Muscle of leg (tissue), 11 donors: ENCODE results near the gene TRPM6. TPM values are rescaled to one million over a fixed set of nuclear protein-coding genes. Genes with fewer than 3 reads are reported as not detected.

ENCODE experiments used
- DNase-seq: peaks from one replicate; pipeline ENCODE4 v3.0.0; 2013
- H3K27ac ChIP-seq: one replicate; pipeline ENCODE4 v1.5.1; 2013; ENCODE audit warnings: mild to moderate bottlenecking, low read length, control low read depth
- H3K27me3 ChIP-seq: one replicate; pipeline ENCODE4 v1.6.1; 2013; ENCODE audit warnings: low read length; ENCODE audit not compliant: control insufficient read depth, insufficient read depth
- H3K36me3 ChIP-seq: one replicate; pipeline ENCODE4 v1.6.1; 2013; ENCODE audit warnings: low read length; ENCODE audit not compliant: control insufficient read depth, insufficient read depth
- H3K4me1 ChIP-seq: one replicate; pipeline ENCODE4 v1.6.1; 2013; ENCODE audit warnings: low read length; ENCODE audit not compliant: control insufficient read depth, insufficient read depth
- H3K4me3 ChIP-seq: one replicate; pipeline ENCODE4 v1.5.1; 2013; ENCODE audit warnings: low read length, control low read depth
- H3K9me3 ChIP-seq: replicated peaks from 2 replicates; pipeline ENCODE4 v1.6.1; 2013; ENCODE audit warnings: low read depth, low read length; ENCODE audit not compliant: control insufficient read depth
- WGBS: methylation state at CpG from one replicate; pipeline ENCODE4 v1.1.5; 2013; ENCODE audit warnings: missing lambda C conversion rate; ENCODE audit not compliant: insufficient coverage; 5-methylcytosine and 5-hydroxymethylcytosine counted together
- polyA plus RNA-seq, 8 donors: library from polyadenylated mRNA; unstranded; fragments of 120-200 nt; gene quantifications; one replicate each; pipeline versions ENCODE4 v1.2.1 to v1.2.3, GENCODE V29; 2013; ENCODE audit warnings: inconsistent platforms in 1 of 8, low replicate concordance in 1 of 8; ENCODE audit not compliant: insufficient read length in 8 of 8, insufficient read depth in 1 of 8
- total RNA-seq: library from RNA; stranded (reverse); fragments of 120-200 nt; gene quantifications from one replicate; pipeline ENCODE4 v1.2.4, GENCODE V29; 2013

Gene TRPM6
- total and polyA plus RNA-seq, 9 donors: 0.04 to 0.62 (median 0.08) TPM

- no peak for DNase-seq
- H3K4me3 ChIP-seq: no peak overlapping the region
- H3K9me3 ChIP-seq: no peaks in the 10 kb centered on the region
- H3K27ac ChIP-seq: no peak overlapping the region
- H3K36me3 ChIP-seq: no peaks in the 10 kb centered on the region
- H3K27me3 ChIP-seq: no peaks in the 10 kb centered on the region
- no peaks in the 10 kb centered on the region for H3K4me1 ChIP-seq
- 94% methylated on average over 3 of the region's 3 CpGs for WGBS
Observed at GRCh38 chr9:74726581-74726980, 161.1 kb downstream of the TRPM6 start.

- H3K4me3 ChIP-seq: no peak overlapping the region
- no peaks in the 10 kb centered on the region for H3K27me3 ChIP-seq
- H3K36me3 ChIP-seq: no peaks in the 10 kb centered on the region
- no peaks in the 10 kb centered on the region for H3K9me3 ChIP-seq
- H3K27ac ChIP-seq: no peak overlapping the region
- no peaks in the 10 kb centered on the region for H3K4me1 ChIP-seq
- no peak for DNase-seq
- WGBS: 95% methylated on average over 3 of the region's 5 CpGs
Observed at GRCh38 chr9:74724317-74724716, 163.4 kb downstream of the TRPM6 start.

GRCh38 chr9:74721696-74722660 is 165.7 kb downstream of the TRPM6 start:
- no peaks in the 10 kb centered on the region for H3K36me3 ChIP-seq
- WGBS: 71% methylated on average over 1 of the region's 5 CpGs
- H3K27me3 ChIP-seq: no peaks in the 10 kb centered on the region
- H3K27ac ChIP-seq: no peak overlapping the region
- H3K9me3 ChIP-seq: no peaks in the 10 kb centered on the region
- H3K4me1 ChIP-seq: no peaks in the 10 kb centered on the region
- no peak for DNase-seq
- H3K4me3 ChIP-seq: no peak overlapping the region

GRCh38 chr9:74719306-74719705 is 168.4 kb downstream of the TRPM6 start:
- H3K4me3 ChIP-seq: no peak overlapping the region
- H3K36me3 ChIP-seq: no peaks in the 10 kb centered on the region
- no peaks in the 10 kb centered on the region for H3K4me1 ChIP-seq
- no peak for DNase-seq
- no peaks in the 10 kb centered on the region for H3K9me3 ChIP-seq
- H3K27me3 ChIP-seq: no peaks in the 10 kb centered on the region
- no CpG with 5 or more reads among the region's 1 CpG for WGBS
- H3K27ac ChIP-seq: no peak overlapping the region

DNA sequence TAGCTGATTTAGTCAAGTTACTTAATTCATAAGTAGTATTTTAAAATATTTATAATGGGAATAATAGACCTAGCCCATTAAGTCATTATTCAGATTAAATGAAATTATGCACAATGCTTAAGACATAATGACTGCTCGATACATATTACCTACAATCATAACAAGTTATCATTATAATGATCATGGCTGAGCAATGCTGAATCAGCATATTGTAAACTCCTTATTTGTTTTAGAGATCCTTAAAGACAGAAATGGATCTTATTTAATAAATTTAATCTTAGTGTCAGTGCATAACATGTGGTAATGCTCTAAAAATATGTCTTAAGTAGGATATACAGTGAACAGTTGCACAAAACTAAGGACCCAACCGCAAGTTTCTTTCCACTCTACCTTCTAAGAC is 169.0 kb downstream of the TRPM6 start:
- no peak for DNase-seq
- no peak overlapping the region for H3K27ac ChIP-seq
- no peaks in the 10 kb centered on the region for H3K27me3 ChIP-seq
- H3K4me1 ChIP-seq: no peaks in the 10 kb centered on the region
- H3K36me3 ChIP-seq: no peaks in the 10 kb centered on the region
- WGBS: 80% methylated on average over 1 of the region's 2 CpGs
- H3K4me3 ChIP-seq: no peak overlapping the region
- H3K9me3 ChIP-seq: no peaks in the 10 kb centered on the region

DNA sequence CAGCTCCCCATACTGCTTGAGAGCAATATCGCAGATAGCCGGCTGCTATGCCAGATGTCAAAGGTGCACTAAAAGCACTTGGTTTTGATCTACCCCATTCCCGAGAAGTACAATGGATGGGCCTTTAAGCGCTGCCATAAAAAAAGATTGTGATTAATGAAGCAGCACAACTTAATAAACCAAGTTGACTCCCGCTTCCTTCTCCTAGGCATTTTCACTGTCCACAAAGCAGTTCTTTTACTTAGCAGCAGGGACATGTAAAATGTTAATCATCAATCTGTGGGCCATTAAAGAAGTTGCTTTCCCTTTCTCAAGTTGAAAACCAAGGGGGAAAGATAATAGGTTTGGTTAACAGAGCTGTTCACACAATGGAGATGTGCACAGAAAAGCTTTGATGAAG is 176.4 kb downstream of the TRPM6 start:
- Histone ChIP-seq H3K9me3 (no peaks in the 10 kb centered on the region), H3K4me1 (no peaks in the 10 kb centered on the region), H3K27ac (no peak overlapping the region), H3K27me3 (no peaks in the 10 kb centered on the region), H3K36me3 (no peaks in the 10 kb centered on the region), H3K4me3 (no peak overlapping the region)
- no peak for DNase-seq
- WGBS: 12% methylated on average over 3 of the region's 5 CpGs

DNA sequence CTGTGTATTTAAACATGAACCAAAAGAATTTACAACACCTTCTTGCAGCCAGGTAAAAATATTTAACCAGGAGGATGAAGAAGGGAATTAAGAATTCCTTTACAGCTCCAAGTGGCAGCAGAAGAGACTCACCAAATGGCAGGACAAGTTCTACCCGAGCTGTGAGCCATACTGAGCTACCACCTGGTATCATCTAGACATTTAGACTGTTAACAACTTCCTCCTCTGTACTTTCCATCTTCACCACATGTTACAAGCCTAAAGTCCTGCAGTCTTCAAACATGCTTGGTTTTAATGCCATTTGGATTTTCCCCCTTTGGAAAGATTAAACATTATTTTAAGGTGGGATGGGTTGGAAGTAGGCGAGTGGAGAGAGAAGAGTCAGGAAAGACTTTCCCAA is 190.2 kb downstream of the TRPM6 start:
- DNase-seq: no peak
- 67% methylated on average over 1 of the region's 2 CpGs for WGBS
- H3K9me3 ChIP-seq: no peaks in the 10 kb centered on the region

GRCh38 chr9:74696520-74696919 is 191.2 kb downstream of the TRPM6 start:
- 71% methylated on average over 1 of the region's 1 CpG for WGBS
- Histone ChIP-seq H3K36me3 (no peaks in the 10 kb centered on the region), H3K27me3 (no peaks in the 10 kb centered on the region)

More for the DNA sequence above, 190.2 kb downstream of the TRPM6 start:
- no peaks in the 10 kb centered on the region for H3K4me1 ChIP-seq
- H3K4me3 ChIP-seq: no peak overlapping the region
- no peaks in the 10 kb centered on the region for H3K27me3 ChIP-seq
- no peaks in the 10 kb centered on the region for H3K36me3 ChIP-seq
- no peak overlapping the region for H3K27ac ChIP-seq

GRCh38 chr9:74691058-74691457 is 196.7 kb downstream of the TRPM6 start:
- no peak overlapping the region for H3K4me3 ChIP-seq
- WGBS: 65% methylated on average over 7 of the region's 8 CpGs
- H3K36me3 ChIP-seq: no peaks in the 10 kb centered on the region
- no peak overlapping the region for H3K27ac ChIP-seq
- H3K27me3 ChIP-seq: no peaks in the 10 kb centered on the region
- no peaks in the 10 kb centered on the region for H3K4me1 ChIP-seq
- H3K9me3 ChIP-seq: no peaks in the 10 kb centered on the region
- DNase-seq: no peak

More at GRCh38 chr9:74696520-74696919, 191.2 kb downstream of the TRPM6 start:
- Histone ChIP-seq H3K9me3 (no peaks in the 10 kb centered on the region), H3K4me3 (no peak overlapping the region), H3K4me1 (no peaks in the 10 kb centered on the region), H3K27ac (no peak overlapping the region)
- no peak for DNase-seq

DNA sequence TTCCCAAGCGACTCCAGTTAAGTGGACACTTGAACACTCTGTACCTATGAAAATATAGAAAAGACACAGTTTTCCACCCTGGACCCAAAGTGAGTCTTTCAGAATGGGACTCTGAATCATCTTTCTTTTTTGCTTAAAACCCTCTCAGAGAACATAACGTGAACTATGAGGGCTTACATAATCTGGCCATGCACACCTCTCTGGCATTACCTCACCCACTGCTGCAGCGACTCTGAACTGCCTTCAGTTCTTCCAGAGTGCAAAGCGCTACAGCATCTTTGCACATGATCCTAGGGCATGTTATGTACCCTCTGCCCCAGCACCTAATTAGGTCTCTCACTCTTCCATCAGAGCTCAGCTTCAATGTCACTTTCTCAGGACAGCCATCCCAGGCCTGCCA is 204.4 kb downstream of the TRPM6 start:
- no peak overlapping the region for H3K4me3 ChIP-seq
- 77% methylated on average over 3 of the region's 4 CpGs for WGBS

More for the DNA sequence above, 204.4 kb downstream of the TRPM6 start:
- no peak overlapping the region for H3K27ac ChIP-seq
- no peaks in the 10 kb centered on the region for H3K4me1 ChIP-seq
- DNase-seq: no peak
- no peaks in the 10 kb centered on the region for H3K27me3 ChIP-seq
- no peaks in the 10 kb centered on the region for H3K36me3 ChIP-seq
- H3K9me3 ChIP-seq: no peaks in the 10 kb centered on the region
